ENCODE results near the gene GPR107.

GRCh38 chr9:130140706-130141105, 87.0 kb downstream of the GPR107 start:
- TF ChIP-seq CTCF (IDR thresholded peaks at IDR 0.05; ENCODE audit: insufficient read depth, low read depth, low read length), result no peak
- no peak for TF ChIP-seq EZH2 (IDR thresholded peaks at IDR 0.05; ENCODE audit: insufficient read depth, low read length)

Measured in astrocyte (in vitro differentiated cells and primary cell).